GM10266 (cell line): ENCODE results near the gene GALNT16.

ENCODE experiments used
- DNase-seq: peaks from one replicate; pipeline ENCODE4 v3.0.0; 2012; ENCODE audit errors: extremely low spot score
- TF ChIP-seq, protein P1 (sequence below): IDR thresholded peaks from 2 replicates; pipeline ENCODE4 v1.5.1; 2012; ENCODE audit warnings: mild to moderate bottlenecking, low read depth; ENCODE audit not compliant: control insufficient read depth, insufficient read depth; ENCODE audit errors: missing control alignments

GALNT16 gene

GRCh38 chr14:69291891-69292561 lies 32.1 kb downstream of the GALNT16 start:
- DNase-seq, result no peak
- TF ChIP-seq, protein P1, sequence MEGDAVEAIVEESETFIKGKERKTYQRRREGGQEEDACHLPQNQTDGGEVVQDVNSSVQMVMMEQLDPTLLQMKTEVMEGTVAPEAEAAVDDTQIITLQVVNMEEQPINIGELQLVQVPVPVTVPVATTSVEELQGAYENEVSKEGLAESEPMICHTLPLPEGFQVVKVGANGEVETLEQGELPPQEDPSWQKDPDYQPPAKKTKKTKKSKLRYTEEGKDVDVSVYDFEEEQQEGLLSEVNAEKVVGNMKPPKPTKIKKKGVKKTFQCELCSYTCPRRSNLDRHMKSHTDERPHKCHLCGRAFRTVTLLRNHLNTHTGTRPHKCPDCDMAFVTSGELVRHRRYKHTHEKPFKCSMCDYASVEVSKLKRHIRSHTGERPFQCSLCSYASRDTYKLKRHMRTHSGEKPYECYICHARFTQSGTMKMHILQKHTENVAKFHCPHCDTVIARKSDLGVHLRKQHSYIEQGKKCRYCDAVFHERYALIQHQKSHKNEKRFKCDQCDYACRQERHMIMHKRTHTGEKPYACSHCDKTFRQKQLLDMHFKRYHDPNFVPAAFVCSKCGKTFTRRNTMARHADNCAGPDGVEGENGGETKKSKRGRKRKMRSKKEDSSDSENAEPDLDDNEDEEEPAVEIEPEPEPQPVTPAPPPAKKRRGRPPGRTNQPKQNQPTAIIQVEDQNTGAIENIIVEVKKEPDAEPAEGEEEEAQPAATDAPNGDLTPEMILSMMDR, result no peak

- TF ChIP-seq, protein P1, result no peak
- no peak for DNase-seq
Observed at GRCh38 chr14:69298131-69299071, 38.4 kb downstream of the GALNT16 start.

GRCh38 chr14:69299286-69300035 lies 39.5 kb downstream of the GALNT16 start:
- DNase-seq, result no peak
- TF ChIP-seq, protein P1, result peak; percentile 41

- no peak for DNase-seq
- TF ChIP-seq, protein P1, result no peak
Observed at GRCh38 chr14:69300601-69301221, 40.8 kb downstream of the GALNT16 start.

DNA sequence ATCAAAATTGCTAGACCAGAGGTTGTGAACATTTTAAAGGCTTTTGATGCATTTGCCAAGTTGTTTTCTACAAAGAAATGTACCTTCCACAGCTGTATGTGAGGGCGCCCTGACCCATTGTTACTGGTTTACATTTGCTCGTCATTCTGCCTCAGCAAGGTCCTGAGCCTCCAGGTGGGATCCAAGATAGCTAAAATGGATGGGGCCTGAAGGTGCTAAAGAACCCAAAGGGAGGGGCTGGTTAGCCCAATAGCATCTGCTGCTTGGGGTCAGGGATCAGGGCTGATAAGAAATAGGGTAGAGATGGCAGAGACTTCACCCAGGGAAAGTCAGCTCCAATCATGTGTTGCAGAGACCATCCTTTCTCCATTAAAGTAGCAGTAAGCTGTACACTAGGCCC lies 43.1 kb downstream of the GALNT16 start:
- TF ChIP-seq, protein P1, result no peak
- no peak for DNase-seq

DNA sequence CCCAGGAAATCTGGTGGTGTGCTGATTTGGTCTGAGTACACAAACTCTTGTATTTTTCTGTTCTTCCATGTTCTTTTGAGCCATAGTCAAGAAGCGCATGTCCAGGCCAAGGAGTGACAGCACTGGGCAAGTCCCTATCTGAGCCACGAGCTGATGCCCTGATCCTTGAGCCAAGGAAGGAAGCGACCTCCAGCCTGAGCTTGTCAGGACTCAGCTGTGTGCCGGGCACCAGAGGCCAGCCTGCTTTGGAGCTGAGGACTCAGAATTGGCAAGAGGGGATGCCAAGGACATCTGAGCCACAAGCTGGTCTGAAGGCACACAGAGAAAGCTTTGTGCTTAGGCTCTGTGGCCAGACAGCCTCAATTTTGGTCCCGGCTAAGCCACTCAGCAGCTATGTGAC lies 52.6 kb downstream of the GALNT16 start:
- no peak for DNase-seq

More for the DNA sequence above, 52.6 kb downstream of the GALNT16 start:
- TF ChIP-seq, protein P1, result no peak
